Mesangial cell (primary cell): Measurements from ENCODE around the gene PLCB1. TPM values are rescaled to one million over a fixed set of nuclear protein-coding genes. Genes with fewer than 3 reads are reported as not detected.

ENCODE experiments used
- total RNA-seq: library from RNA; depleted of rRNA; stranded (reverse); fragments of >200 nt; gene quantifications from 2 replicates; pipeline ENCODE4 v1.2.3, GENCODE V29; 2015

Gene PLCB1
- 0.81 and 2.7 TPM in 2 replicates for total RNA-seq

GRCh38 chr20:8131598-8132483 lies at the start of gene PLCB1:
TSS of gene PLCB1 (plus strand) at chr20:8132266. CDS start at chr20:8132652, 386 bp downstream.

Other genes with a start within 250 kb of the PLCB1 start
- gene HAO1, start 191.8 kb upstream of the PLCB1 start, total RNA-seq = not detected in 2 replicates
- gene TMX4, start 112.5 kb upstream of the PLCB1 start, total RNA-seq = 12.7 and 14.7 TPM in 2 replicates